Stimulated activated naive CD8-positive, alpha-beta T cell treated with anti-CD3 and anti-CD28 coated beads, Interleukin-15, Interleukin-2, amounts not matched to agents 100 ng/mL and 50 ng/mL, for 24 hours (primary cell): ENCODE data around the gene USP37.

Experiments used
- H3K27ac Mint-ChIP-seq: one replicate; pipeline ENCODE4 v1.8.0; 2021; ENCODE audit warnings: mild to moderate bottlenecking, mixed read lengths
- H3K27me3 Mint-ChIP-seq: one replicate; pipeline ENCODE4 v1.8.0; 2021; ENCODE audit warnings: mixed read lengths
- H3K36me3 Mint-ChIP-seq: one replicate; pipeline ENCODE4 v1.8.0; 2021; ENCODE audit warnings: low read depth, mixed read lengths
- H3K4me1 Mint-ChIP-seq: one replicate; pipeline ENCODE4 v1.8.0; 2021; ENCODE audit warnings: low read depth, mixed read lengths
- H3K4me3 Mint-ChIP-seq: one replicate; pipeline ENCODE4 v1.8.0; 2021; ENCODE audit warnings: mild to moderate bottlenecking, mixed read lengths
- H3K9me3 Mint-ChIP-seq: one replicate; pipeline ENCODE4 v1.8.0; 2021; ENCODE audit warnings: mixed read lengths

The USP37 gene

DNA sequence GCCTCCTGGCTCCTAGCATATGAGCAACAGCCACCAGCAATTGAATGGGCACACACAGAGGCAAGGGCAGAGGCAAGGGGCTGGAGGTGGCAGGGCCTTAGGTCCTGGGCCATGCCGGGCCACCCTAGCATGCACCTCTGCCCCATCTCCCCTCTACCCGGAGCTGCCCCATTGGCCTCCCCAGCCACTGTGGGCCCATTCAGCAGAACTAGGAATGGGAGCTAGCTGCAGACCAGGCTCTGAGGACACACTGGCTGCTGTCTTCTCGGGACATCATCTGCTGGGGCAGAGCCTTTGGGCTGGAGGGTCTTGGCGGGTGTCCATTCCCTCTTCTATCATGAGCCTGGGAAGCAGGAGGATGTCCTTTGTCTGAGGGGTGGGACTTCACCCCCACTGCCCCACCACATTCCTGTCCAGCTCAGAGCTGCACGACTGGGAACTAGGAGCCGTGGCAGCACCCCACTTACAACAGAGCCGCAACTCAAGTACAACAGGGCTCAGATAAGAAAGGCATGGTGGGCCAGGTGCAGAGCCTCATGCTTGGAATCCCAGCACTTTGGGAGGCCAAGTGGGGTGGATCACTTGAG is 148.4 kb downstream of the USP37 start:
- Mint-ChIP-seq H3K4me1 (no peaks in the 10 kb centered on the region), H3K27ac (no peak overlapping the region), H3K36me3 (no peaks in the 10 kb centered on the region), H3K4me3 (no peak overlapping the region), H3K27me3 (no peaks in the 10 kb centered on the region), H3K9me3 (no peaks in the 10 kb centered on the region)

DNA sequence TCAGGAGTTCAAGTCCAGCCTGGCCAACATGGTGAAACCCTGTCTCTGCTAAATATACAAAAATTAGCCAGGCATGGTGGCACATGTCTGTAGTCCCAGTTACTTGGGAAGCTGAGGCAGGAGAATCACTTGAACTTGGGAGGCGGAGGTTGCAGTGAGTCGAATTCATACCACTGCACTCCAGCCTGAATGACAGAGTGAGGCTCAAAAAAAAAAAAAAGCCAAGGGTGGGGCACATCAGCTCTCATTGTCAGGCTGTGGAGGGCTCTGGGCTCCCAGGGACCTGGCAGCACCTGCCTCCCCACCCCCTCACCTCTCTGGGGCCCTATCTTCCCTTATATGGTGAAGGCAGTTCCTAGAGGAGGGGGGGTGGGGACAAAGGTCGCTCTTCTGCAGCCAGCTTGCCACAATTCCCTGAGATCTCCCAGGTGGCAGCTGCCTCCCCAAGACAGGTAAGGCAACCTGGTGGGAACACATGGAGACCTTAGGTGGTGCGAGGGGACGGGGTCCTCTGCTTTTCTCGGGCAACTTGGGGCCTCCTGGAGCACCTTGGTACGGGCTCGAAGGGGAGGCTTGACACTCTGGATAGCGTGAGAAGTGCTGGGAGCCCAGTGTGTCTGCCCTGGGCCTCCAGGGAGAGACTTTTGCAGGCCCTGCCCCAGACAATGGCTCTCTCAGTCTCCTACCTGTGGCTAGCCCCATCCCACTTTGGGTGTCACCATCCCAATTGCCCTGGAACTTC is 149.3 kb downstream of the USP37 start, which contains the start of gene VIL1:
Gene VIL1 (plus strand): TSS at position 407 of the 742 bp plus-strand sequence. CDS start 4,656 bp downstream, outside the sequence.
- Mint-ChIP-seq H3K36me3 (no peaks in the 10 kb centered on the region), H3K27ac (no peak within 1 kb of the TSS), H3K4me3 (no peak within 1 kb of the TSS), H3K27me3 (no peaks in the 10 kb centered on the region), H3K9me3 (no peaks in the 10 kb centered on the region), H3K4me1 (no peaks in the 10 kb centered on the region)

DNA sequence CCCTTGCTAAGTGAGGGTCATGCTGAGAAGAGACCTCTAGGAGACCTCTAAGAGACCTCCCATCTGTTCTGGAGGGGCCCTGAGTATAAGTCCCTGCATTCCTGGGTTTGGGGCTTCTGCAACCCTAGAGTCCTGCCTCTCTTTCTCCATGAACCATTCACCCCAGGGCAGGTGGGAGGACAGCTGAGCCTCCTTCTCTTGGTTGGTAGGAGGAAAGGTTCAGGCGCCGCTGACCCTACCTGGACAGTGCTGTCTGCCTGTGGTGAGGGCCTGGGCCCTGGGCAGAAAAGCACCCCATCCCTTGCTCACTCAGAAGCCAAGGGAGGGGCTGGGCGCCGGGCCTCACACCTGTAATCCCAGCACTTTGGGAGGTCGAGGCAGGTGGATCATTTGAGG is 149.8 kb downstream of the USP37 start:
- no peaks in the 10 kb centered on the region for H3K4me1 Mint-ChIP-seq
- no peak overlapping the region for H3K27ac Mint-ChIP-seq
- no peak overlapping the region for H3K4me3 Mint-ChIP-seq
- H3K9me3 Mint-ChIP-seq: no peaks in the 10 kb centered on the region
- no peaks in the 10 kb centered on the region for H3K36me3 Mint-ChIP-seq
- no peaks in the 10 kb centered on the region for H3K27me3 Mint-ChIP-seq

DNA sequence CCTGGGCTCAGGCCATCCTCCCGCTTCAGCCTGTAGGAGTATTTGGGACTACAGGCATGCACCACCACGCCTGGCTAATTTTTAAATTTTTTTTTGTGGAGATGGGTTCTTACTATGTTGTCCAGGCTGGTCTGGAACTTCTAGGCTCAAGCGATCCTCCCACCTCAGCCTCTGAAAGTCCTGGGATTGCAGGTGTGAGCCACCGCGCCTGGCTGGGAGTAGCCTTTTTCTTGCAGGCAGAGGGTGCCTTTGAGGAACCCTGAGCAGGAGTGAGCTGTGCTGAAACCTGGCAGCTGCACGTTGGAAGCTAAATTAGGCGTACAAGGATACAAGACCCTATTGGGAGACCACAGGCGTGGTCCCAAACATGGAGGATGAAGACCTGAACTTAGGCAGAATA is 160.4 kb downstream of the USP37 start:
- no peak overlapping the region for H3K27ac Mint-ChIP-seq
- H3K36me3 Mint-ChIP-seq: peaks cover 19% of the 10 kb centered on the region
- H3K9me3 Mint-ChIP-seq: no peaks in the 10 kb centered on the region
- H3K4me3 Mint-ChIP-seq: no peak overlapping the region
- H3K4me1 Mint-ChIP-seq: peaks cover 44% of the 10 kb centered on the region
- peaks cover 7% of the 10 kb centered on the region for H3K27me3 Mint-ChIP-seq

DNA sequence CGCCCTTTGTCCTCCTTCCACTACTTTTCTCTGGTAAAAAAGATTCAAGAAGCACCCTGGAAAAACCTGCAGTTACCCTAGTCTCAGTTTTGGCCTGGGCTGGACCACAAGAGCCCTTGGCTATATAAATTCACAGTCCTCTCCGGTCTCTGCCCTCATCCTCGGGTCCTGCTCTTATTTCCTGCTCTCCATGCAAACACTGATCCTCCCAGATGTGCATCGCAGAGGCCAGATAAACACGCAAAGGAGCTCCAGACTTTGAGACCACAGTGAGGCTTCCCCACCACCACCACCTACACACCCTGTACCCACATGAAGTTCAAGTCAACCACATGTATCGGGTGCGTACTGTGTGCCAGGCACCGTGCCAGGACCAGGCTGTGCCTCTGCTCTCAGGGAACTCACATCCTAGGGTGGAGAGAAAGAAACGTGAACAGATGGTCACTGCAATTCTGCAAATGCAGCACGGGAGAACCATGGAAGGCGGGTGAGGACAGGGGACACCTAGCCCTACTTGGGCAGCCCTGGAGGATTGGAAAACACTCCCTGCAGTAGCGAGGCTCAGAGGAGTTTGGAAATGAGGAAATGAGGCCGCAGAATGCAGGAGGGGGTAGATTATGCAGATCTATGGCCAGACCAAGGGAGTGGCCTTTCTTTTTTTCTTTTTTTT is 161.1 kb downstream of the USP37 start:
- Mint-ChIP-seq H3K4me3 (peak overlapping the region; percentile 75), H3K27ac (peak overlapping the region; percentile 78), H3K27me3 (peaks cover 7% of the 10 kb centered on the region), H3K4me1 (peaks cover 44% of the 10 kb centered on the region), H3K9me3 (no peaks in the 10 kb centered on the region), H3K36me3 (peaks cover 19% of the 10 kb centered on the region)

DNA sequence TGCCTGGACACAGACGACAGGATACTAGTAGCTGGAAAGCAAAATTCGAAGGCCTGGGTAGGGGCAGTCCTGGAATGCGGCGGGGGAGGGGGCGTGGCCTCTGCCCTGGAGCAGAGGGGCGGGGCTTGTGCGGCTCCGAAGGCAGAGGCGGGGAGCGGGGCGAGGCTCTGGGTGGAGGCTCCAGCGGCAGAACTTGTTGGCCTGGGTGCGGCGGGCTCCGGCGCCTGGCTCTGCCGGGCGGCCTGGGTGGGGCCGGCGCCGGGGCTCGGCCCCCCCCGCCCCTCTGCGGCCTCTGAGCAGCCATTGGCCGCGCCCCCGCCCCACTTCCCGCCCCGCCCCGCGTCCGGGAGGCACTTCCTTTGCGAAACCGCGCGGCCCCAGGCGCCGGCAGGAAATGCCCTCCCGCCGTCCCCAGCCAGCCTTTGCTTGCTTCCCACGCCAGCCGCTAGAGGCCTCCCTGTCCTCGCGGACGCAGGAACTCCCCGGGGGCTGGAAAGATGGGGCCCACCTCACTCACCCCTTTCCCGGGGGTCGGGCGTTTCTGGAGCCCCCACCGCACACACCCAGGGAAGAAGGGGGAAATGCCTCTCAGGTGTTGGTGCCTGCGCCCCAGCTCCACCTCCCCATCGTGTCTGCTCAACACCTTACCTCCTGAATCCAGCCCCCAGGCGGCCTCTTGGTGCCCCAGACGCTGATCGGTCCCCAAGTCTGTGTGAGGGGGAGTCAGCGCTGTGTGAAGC is 161.8 kb downstream of the USP37 start:
- peaks cover 48% of the 10 kb centered on the region for H3K4me1 Mint-ChIP-seq
- peak overlapping the region; percentile 76 for H3K4me3 Mint-ChIP-seq
- no peaks in the 10 kb centered on the region for H3K9me3 Mint-ChIP-seq
- H3K27me3 Mint-ChIP-seq: peaks cover 7% of the 10 kb centered on the region
- peak overlapping the region; percentile 78 for H3K27ac Mint-ChIP-seq
- H3K36me3 Mint-ChIP-seq: peaks cover 19% of the 10 kb centered on the region

DNA sequence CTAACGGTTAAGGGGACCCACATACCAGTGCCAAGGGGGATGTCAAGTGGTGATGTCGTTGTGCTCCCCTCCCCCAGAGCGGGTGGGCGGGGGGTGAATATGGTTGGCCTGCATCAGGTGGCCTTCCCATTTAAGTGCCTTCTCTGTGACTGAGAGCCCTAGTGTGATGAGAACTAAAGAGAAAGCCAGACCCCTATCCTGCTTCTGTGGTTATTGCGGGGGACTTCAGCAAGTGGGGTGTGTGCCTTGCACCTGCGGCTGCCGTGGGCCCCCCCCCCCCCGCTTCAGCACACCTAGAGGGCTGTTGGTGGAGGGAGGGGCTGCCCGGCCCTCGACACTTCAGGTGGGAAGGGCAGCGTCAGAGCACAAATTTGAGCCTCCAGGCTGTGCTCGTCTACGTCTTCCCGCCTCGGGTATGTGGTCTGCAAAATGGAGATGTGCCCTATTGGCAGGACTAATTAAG is 162.4 kb downstream of the USP37 start:
- peaks cover 53% of the 10 kb centered on the region for H3K4me1 Mint-ChIP-seq
- peak overlapping the region; percentile 40 for H3K27ac Mint-ChIP-seq
- H3K36me3 Mint-ChIP-seq: peaks cover 19% of the 10 kb centered on the region
- H3K4me3 Mint-ChIP-seq: peak overlapping the region; percentile 76
- no peaks in the 10 kb centered on the region for H3K9me3 Mint-ChIP-seq
- H3K27me3 Mint-ChIP-seq: peaks cover 7% of the 10 kb centered on the region

DNA sequence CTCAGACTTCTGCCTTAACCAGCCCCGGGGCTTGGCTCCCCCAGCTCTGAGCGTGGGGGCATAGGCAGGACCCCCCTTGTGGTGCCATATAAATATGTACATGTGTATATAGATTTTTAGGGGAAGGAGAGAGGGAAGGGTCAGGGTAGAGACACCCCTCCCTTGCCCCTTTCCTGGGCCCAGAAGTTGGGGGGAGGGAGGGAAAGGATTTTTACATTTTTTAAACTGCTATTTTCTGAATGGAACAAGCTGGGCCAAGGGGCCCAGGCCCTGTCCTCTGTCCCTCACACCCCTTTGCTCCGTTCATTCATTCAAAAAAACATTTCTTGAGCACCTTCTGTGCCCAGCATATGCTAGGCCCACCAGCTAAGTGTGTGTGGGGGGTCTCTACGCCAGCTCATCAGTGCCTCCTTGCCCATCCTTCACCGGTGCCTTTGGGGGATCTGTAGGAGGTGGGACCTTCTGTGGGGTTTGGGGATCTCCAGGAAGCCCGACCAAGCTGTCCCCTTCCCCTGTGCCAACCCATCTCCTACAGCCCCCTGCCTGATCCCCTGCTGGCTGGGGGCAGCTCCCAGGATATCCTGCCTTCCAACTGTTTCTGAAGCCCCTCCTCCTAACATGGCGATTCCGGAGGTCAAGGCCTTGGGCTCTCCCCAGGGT is 162.9 kb downstream of the USP37 start:
- Mint-ChIP-seq H3K36me3 (peaks cover 19% of the 10 kb centered on the region), H3K9me3 (no peaks in the 10 kb centered on the region), H3K27ac (no peak overlapping the region), H3K4me1 (peaks cover 53% of the 10 kb centered on the region), H3K27me3 (peaks cover 7% of the 10 kb centered on the region), H3K4me3 (peak overlapping the region; percentile 76)

DNA sequence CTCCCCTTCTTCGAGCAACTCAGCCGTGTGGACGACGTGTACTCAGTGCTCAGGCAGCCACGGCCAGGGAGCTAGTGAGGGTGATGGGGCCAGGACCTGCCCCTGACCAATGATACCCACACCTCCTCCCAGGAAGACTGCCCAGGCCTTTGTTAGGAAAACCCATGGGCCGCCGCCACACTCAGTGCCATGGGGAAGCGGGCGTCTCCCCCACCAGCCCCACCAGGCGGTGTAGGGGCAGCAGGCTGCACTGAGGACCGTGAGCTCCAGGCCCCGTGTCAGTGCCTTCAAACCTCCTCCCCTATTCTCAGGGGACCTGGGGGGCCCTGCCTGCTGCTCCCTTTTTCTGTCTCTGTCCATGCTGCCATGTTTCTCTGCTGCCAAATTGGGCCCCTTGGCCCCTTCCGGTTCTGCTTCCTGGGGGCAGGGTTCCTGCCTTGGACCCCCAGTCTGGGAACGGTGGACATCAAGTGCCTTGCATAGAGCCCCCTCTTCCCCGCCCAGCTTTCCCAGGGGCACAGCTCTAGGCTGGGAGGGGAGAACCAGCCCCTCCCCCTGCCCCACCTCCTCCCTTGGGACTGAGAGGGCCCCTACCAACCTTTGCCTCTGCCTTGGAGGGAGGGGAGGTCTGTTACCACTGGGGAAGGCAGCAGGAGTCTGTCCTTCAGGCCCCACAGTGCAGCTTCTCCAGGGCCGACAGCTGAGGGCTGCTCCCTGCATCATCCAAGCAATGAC is 163.6 kb downstream of the USP37 start:
- Mint-ChIP-seq H3K9me3 (no peaks in the 10 kb centered on the region), H3K27ac (no peak overlapping the region), H3K4me1 (peaks cover 53% of the 10 kb centered on the region), H3K36me3 (peaks cover 19% of the 10 kb centered on the region), H3K4me3 (no peak overlapping the region), H3K27me3 (peaks cover 7% of the 10 kb centered on the region)

DNA sequence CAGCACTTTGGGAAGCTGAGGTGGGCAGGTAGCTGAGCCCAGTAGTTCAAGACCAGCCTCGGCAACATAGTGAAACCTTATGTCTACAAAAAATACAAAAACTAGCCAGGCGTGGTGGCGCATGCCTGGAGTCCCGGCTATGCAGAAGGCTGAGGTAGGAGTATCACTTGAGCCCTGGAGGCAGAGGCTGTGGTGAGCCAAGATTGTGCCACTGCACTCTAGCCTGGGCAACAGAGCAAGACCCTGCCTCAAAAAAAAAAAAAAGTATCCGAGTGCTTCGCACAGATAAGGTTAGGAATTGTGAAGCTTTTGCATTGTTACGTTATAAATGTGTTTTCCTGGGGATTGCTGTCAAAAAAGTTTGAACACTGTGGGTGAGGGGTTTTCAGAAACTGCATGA is 164.3 kb downstream of the USP37 start:
- H3K27ac Mint-ChIP-seq: no peak overlapping the region
- peaks cover 19% of the 10 kb centered on the region for H3K36me3 Mint-ChIP-seq
- peaks cover 58% of the 10 kb centered on the region for H3K4me1 Mint-ChIP-seq
- no peaks in the 10 kb centered on the region for H3K9me3 Mint-ChIP-seq
- H3K27me3 Mint-ChIP-seq: peaks cover 7% of the 10 kb centered on the region
- H3K4me3 Mint-ChIP-seq: no peak overlapping the region

DNA sequence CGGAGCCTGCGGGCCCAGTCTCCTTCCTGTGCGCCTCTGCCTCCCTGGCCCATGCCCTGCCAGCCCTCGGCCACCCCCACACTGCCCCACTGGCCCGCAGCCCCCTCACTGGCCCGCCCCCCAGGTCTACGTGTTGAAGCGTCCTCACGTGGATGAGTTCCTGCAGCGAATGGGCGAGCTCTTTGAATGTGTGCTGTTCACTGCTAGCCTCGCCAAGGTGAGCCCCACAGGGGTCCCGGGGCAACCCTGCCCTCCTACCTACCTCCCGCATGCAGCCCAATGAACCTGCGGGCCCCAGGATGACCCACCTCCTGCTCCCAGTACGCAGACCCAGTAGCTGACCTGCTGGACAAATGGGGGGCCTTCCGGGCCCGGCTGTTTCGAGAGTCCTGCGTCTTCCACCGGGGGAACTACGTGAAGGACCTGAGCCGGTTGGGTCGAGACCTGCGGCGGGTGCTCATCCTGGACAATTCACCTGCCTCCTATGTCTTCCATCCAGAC is 165.2 kb downstream of the USP37 start:
- Mint-ChIP-seq H3K36me3 (peaks cover 19% of the 10 kb centered on the region), H3K4me1 (peaks cover 60% of the 10 kb centered on the region), H3K27ac (no peak overlapping the region), H3K9me3 (no peaks in the 10 kb centered on the region), H3K27me3 (peaks cover 3% of the 10 kb centered on the region), H3K4me3 (no peak overlapping the region)

DNA sequence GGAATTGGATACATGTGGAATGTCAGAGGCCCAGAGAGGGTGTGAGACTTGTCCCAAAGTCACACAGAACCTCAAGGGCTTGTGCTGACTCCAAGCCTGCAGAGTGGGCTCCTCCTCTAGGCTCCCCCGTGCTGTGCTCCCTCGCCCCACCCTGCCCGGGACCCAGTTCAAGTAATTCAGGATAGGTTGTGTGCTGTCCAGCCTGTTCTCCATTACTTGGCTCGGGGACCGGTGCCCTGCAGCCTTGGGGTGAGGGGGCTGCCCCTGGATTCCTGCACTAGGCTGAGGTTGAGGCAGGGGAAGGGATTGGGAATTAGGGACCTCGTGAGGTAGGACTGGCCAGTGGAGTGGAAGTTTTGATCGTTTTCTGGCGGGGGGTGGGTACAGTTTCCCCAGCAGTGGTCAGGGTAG is 165.7 kb downstream of the USP37 start:
- Mint-ChIP-seq H3K27ac (no peak overlapping the region), H3K4me3 (no peak overlapping the region), H3K4me1 (peaks cover 60% of the 10 kb centered on the region), H3K9me3 (no peaks in the 10 kb centered on the region), H3K36me3 (peaks cover 19% of the 10 kb centered on the region), H3K27me3 (peaks cover 6% of the 10 kb centered on the region)

DNA sequence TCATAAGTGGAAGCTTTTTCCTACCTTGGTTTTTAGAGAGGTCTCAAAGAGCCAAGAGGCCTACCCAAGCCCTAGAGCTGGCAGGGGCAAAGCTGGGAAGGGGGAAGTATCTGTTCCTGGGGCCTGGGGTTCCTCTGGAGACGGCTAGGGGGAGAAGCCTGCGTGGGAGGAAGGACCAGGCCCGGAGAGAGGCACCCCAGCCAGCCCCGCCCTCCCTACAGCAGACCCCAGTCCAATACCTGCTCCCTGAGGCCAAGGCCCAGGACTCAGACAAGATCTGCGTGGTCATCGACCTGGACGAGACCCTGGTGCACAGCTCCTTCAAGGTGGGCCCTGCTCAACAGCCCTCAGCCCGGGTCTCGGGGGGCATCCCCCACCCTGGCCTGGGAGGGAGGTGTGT is 166.3 kb downstream of the USP37 start:
- Mint-ChIP-seq H3K27me3 (peaks cover 5% of the 10 kb centered on the region), H3K36me3 (peaks cover 19% of the 10 kb centered on the region), H3K9me3 (no peaks in the 10 kb centered on the region), H3K4me3 (no peak overlapping the region), H3K4me1 (peaks cover 60% of the 10 kb centered on the region), H3K27ac (no peak overlapping the region)
